ENCODE data around the gene CCDC93. TPM values are rescaled to one million over a fixed set of nuclear protein-coding genes. Genes with fewer than 3 reads are reported as not detected.

The CCDC93 gene
- total RNA-seq, 1 donor from 2014 or later, result 63.4 TPM

DNA sequence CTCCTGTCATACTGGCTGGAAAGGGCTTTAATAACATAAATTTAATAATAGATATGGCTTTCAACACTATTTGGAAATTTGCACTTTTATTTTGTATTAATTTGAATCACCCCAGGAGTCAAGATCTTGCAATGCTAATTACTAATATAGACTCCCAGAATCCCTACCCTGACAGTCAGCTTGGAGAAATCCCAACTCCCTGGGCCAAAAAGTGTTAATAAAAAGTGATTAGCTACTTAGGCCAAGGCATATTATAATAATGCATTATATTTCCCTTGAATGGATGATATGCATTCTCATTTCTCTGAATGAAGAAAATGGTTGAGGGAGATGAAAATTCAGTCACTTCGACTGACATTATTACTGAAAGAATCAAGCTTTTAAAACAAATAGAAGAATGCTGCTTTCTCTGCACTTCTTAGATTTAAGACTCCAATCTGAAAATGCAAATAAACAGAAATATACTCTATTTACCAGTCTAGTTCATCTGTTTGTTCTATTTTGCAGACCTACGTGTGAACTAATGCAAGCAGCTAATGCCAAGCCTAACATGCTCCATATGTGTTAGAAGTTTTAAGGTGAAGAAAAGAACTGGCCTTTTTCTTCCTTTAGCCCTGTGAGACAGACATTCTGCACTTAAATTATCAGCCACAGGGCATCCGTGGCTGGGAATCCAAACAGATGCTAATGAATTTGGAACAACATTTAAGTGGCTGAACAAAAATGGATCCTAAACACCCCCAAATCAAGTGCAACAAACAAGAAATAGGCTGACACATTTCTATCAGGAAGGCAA, 40.5 kb upstream of the CCDC93 start:
- Mint-ChIP-seq H3K9me3 (ENCODE audit: low read depth) (no peaks in the 10 kb centered on the region), H3K36me3 (ENCODE audit: insufficient read depth) (no peaks in the 10 kb centered on the region), H3K4me1 (ENCODE audit: low read depth) (peaks cover 13% of the 10 kb centered on the region), H3K4me3 (ENCODE audit: low read depth) (no peak overlapping the region), H3K27ac (no peak overlapping the region), H3K27me3 (peaks cover 3% of the 10 kb centered on the region)
- TF ChIP-seq, protein P1, sequence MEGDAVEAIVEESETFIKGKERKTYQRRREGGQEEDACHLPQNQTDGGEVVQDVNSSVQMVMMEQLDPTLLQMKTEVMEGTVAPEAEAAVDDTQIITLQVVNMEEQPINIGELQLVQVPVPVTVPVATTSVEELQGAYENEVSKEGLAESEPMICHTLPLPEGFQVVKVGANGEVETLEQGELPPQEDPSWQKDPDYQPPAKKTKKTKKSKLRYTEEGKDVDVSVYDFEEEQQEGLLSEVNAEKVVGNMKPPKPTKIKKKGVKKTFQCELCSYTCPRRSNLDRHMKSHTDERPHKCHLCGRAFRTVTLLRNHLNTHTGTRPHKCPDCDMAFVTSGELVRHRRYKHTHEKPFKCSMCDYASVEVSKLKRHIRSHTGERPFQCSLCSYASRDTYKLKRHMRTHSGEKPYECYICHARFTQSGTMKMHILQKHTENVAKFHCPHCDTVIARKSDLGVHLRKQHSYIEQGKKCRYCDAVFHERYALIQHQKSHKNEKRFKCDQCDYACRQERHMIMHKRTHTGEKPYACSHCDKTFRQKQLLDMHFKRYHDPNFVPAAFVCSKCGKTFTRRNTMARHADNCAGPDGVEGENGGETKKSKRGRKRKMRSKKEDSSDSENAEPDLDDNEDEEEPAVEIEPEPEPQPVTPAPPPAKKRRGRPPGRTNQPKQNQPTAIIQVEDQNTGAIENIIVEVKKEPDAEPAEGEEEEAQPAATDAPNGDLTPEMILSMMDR (IDR thresholded peaks at IDR 0.05; ENCODE audit: unreplicated experiment), result no peak
- DNase-seq (ENCODE audit: low spot score, unreplicated experiment), result no peak

DNA sequence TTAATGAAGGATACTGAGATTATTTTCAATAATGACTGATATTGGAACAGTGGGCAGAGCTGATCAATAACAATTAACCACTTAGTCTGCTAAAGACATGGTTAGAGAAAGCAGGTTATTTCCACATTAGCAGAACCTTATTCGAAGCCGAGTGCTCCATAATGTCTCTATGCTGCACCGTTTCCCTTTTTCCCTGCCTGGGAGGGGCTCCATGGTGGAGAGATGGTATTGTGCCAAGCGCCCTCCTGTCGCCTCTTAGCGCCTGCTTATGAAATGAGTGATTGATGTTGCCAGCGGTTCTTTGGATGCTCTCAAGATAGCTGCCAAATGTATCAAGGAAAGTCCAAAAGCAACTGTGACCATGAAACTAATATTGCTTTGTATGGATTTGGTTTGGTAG, 39.8 kb upstream of the CCDC93 start:
- H3K4me3 Mint-ChIP-seq (ENCODE audit: low read depth), result no peak overlapping the region
- no peak for DNase-seq (ENCODE audit: low spot score, unreplicated experiment)
- peaks cover 13% of the 10 kb centered on the region for H3K4me1 Mint-ChIP-seq (ENCODE audit: low read depth)
- no peak overlapping the region for H3K27ac Mint-ChIP-seq
- H3K9me3 Mint-ChIP-seq (ENCODE audit: low read depth), result no peaks in the 10 kb centered on the region
- TF ChIP-seq, protein P1 (IDR thresholded peaks at IDR 0.05; ENCODE audit: unreplicated experiment), result no peak
- no peaks in the 10 kb centered on the region for H3K36me3 Mint-ChIP-seq (ENCODE audit: insufficient read depth)
- peaks cover 3% of the 10 kb centered on the region for H3K27me3 Mint-ChIP-seq

DNA sequence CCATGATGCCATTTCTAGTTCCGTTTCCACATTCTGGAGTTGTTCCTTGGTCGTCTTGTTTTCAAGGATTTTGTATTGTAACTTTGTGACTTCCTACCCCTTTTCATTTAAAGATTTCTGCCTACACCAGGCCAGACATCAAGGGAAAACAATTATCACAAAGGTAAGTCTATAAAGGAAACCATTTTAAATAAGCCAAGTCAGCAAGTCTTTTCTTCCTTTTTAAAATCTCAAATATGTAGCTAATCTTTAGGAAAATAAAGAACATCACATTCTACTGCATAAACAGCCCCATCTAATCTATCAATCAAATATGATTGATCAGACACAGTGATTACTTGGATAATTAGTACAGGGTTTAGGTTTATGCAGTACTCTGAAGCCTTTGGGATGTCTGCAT, 38.6 kb upstream of the CCDC93 start:
- Mint-ChIP-seq H3K36me3 (ENCODE audit: insufficient read depth) (no peaks in the 10 kb centered on the region), H3K27ac (no peak overlapping the region), H3K4me1 (ENCODE audit: low read depth) (peaks cover 13% of the 10 kb centered on the region), H3K4me3 (ENCODE audit: low read depth) (no peak overlapping the region), H3K27me3 (peaks cover 3% of the 10 kb centered on the region), H3K9me3 (ENCODE audit: low read depth) (no peaks in the 10 kb centered on the region)
- TF ChIP-seq, protein P1 (IDR thresholded peaks at IDR 0.05; ENCODE audit: unreplicated experiment), result no peak
- DNase-seq (ENCODE audit: low spot score, unreplicated experiment), result no peak

DNA sequence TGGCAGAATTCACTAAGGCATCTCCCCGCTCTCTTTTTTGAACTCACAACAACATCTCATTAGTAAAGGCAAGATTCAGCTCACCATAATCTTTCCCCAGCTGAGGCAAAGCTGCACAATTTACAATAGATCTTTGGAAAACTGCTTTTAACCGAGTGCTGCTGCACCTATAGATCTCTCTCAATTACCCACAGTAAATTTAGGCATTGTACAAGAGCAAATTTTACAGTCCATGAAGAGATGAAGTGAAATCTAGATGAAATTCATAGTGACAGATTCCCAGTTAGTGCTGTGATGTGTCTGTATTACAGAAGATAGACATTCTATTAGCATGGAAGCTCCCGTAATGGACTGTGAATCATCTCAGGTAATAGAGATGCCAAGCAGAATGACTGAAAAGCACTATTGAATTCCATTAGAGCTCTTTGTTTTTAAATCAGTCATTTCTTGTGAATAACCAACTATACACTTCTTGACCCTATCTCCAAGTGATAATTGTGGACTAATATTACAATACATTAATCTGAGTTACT, 38.0 kb upstream of the CCDC93 start:
- H3K27me3 Mint-ChIP-seq, result peaks cover 3% of the 10 kb centered on the region
- no peak overlapping the region for H3K4me3 Mint-ChIP-seq (ENCODE audit: low read depth)
- peaks cover 14% of the 10 kb centered on the region for H3K4me1 Mint-ChIP-seq (ENCODE audit: low read depth)

DNA sequence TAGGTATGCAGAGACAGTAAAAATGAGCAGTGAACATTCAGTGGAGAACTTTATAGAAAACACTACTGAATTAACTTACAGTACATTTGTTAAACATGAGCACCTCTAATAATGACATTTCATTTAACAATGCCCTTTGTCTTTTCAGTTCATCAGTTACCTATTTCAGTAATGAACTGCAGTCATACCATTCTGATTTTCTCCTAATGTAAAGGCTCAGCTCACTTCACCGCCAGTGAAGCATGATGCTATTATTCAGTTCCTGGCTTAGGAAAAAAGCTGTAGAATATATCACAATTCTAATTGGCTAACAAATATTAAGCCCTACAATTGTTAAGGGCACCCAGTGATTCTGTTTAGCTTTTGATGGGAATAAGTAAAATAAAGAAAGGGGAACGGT, 37.1 kb upstream of the CCDC93 start:
- no peak overlapping the region for H3K4me3 Mint-ChIP-seq (ENCODE audit: low read depth)
- peaks cover 14% of the 10 kb centered on the region for H3K4me1 Mint-ChIP-seq (ENCODE audit: low read depth)
- H3K27ac Mint-ChIP-seq, result no peak overlapping the region
- no peaks in the 10 kb centered on the region for H3K36me3 Mint-ChIP-seq (ENCODE audit: insufficient read depth)
- peaks cover 3% of the 10 kb centered on the region for H3K27me3 Mint-ChIP-seq
- no peak for DNase-seq (ENCODE audit: low spot score, unreplicated experiment)
- no peaks in the 10 kb centered on the region for H3K9me3 Mint-ChIP-seq (ENCODE audit: low read depth)
- TF ChIP-seq, protein P1 (IDR thresholded peaks at IDR 0.05; ENCODE audit: unreplicated experiment), result no peak

More for the DNA sequence above, 38.0 kb upstream of the CCDC93 start:
- no peak for DNase-seq (ENCODE audit: low spot score, unreplicated experiment)
- Mint-ChIP-seq H3K27ac (no peak overlapping the region), H3K9me3 (ENCODE audit: low read depth) (no peaks in the 10 kb centered on the region), H3K36me3 (ENCODE audit: insufficient read depth) (no peaks in the 10 kb centered on the region)
- TF ChIP-seq, protein P1 (IDR thresholded peaks at IDR 0.05; ENCODE audit: unreplicated experiment), result no peak

Data from progenitor cell of endocrine pancreas (in vitro differentiated cells).